NOMO-1 treated with DMSO at 0.1 percent for 48 hours (cell line): ENCODE data around the gene VGLL4.
"Not testable (repeated sequence)": the region's sequence is repeated elsewhere in the genome, so short reads cannot be mapped to it uniquely, and the experiment has no call there.

Experiments used
- DNase-seq: peaks from one replicate; lab custom pipeline; 2025; ENCODE audit not compliant: unreplicated experiment; lab: John Stamatoyannopoulos, UW

The VGLL4 gene

GRCh38 chr3:11535243-11535960 lies 108.3 kb downstream of the VGLL4 start:
- DNase-seq, result no peak

- DNase-seq, result no peak
Observed at GRCh38 chr3:11534793-11535101, 109.0 kb downstream of the VGLL4 start.

DNA sequence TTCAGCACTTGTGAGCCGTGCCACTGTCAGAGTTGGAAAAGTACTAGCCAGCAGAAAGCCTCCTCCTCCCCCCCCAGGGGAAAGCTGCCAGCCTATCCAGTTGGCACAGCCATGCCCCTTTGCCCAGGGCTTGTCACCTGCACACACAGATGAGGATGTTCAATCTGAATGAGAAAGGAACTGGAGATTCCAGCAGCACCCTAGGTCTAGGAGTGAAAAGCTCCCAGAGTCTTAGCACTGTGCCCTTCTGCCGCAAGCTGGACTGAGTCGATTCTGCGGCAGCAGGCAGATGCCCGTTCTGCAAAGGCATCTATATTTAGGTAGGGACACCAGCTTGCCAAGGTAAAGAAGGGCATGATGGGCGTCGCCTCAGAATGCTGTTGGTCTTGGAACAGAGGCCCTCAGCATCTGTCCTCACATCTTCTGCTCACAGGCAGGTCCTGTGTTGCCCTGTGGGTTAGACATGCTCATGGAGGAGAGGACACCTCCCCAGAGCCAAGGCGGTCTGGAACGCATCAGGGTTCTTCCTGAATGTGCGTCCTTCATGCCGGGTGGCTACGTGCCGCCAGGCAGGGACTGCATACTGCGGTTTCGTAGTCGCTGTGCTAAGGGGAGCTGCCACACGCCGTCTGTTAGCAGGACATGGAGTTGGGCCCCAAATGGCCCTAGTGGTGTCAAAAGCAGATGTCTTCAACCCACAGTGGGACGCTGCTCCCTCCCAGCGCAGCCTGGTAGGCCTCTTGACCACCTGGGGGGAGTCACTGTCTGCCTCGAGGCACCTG lies 109.5 kb downstream of the VGLL4 start:
- no peak for DNase-seq

GRCh38 chr3:11532931-11533391 lies 110.8 kb downstream of the VGLL4 start:
- no peak for DNase-seq

DNA sequence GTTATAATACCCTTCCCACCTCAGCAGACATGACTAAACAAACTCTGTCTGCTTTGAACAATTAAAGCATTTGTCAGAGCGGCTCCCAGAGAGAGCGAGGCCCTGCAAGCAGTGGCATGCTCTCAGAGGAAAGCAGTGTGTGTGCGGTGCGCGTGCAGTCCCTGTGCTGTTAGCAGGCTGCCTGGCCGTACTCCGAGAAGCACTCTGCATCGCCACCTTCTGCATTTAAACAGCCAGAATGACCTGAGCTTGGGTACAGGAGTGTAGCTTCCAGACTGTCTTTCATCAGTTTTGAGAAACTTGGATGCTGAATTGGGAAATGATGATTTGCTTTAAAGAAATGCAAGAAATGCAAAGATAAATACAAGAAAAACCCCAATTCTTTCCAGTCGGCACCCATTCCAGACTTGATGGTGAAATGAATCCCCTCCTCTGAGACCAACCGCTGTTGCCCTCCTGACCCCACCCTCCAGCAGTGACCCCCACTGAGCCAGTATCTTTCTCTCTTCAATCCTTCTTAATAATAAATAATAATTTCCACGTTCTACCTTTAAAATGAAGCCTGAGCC lies 113.5 kb downstream of the VGLL4 start:
- DNase-seq, result no peak

GRCh38 chr3:11529281-11529680 lies 114.4 kb downstream of the VGLL4 start:
- DNase-seq, result no peak

DNA sequence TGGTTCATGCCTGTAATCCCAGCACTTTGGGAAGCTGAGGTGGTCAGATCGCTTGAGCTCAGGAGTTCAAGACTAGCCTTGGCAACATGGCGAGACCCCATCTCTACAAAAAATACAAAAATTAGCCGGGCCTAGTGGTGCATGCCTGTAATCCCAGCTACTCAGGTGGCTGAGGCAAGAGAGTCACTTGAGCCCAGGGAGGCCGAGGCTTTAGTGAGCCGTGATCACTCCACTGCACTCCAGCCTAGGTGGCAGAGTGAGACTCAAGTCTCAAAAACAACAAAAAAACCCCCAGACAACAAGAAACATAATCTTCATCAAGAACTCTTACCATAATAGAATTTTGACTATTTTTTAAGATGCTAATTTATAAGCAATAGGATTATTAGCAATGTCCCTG lies 117.6 kb downstream of the VGLL4 start:
- DNase-seq, result not testable (repeated sequence)

GRCh38 chr3:11523572-11524101 lies 120.1 kb downstream of the VGLL4 start:
- no peak for DNase-seq

DNA sequence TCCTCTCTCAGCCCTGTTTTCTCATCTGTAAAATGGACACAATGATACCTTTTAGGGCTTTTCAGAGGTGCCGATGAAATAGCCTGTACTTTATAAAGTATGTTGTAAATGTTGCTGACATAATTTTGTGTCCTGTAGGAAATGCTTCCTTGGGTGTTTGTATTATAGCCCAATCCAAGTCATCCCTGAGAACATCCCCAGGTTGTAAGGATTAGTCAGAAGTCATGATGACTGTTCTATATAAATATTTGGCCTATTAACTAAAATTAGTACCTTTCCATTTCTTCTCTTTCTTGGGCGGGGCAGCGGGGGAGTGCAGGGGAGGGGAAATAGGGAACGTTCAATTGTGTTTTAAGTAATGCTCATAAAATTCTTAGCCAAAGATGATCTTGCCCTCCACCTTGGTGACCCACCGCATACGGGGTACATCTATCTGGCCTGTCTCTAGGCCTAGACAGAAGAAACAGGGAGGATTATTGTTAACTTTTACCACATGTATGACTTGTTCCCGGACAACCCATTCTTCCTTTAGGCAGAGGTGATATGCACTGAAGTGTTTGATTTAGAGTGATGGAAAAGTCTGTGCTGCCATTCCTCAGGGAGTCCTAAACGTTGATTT lies 120.7 kb downstream of the VGLL4 start:
- no peak for DNase-seq

DNA sequence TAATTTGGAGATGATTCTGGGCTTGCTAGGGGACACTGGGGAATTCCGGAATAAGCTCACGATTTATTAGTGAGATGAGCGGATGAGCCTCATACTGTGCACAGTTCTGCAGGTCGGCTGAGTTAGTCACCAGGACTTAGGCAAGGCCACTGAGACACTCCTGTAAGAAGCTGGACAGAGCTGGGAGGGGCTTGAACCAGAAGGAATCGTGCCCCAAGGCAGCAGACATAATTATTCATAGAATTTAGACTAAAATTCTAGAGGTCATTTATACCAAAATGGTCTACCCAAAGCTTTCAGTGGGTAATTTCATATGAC lies 121.4 kb downstream of the VGLL4 start:
- no peak for DNase-seq

GRCh38 chr3:11521167-11521566 lies 122.5 kb downstream of the VGLL4 start:
- no peak for DNase-seq

- DNase-seq, result no peak
Observed at GRCh38 chr3:11517601-11518000, 126.1 kb downstream of the VGLL4 start.

DNA sequence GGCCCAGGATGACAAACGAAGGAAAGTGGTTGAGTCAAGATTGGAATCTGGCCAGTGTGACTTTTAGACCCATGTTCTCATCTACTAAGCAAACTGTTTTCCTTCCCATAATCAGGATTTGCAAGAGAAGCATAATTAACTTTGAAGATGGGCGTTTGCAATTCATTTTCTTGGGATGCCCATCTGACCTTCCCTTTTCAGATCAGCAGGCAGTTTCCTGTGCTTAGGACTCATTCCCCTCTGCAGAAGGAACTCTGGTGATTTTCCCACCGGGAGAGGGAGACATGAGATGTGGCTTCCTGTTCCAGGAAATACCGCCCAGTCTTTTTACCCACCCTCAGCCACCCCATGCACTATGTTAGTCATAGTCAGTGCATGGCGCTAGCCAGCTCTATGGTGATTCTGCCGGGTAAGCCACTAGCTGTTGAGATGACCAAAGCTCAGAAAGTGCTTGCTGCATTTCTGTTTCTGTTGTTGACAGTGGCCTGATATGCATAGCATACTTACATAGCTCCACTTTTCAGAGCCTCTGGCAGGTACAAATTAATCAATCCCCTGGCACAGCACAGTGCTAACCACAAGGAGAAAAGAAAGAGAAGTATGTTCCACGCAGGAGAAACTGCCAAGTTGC lies 129.4 kb downstream of the VGLL4 start:
- DNase-seq, result no peak

DNA sequence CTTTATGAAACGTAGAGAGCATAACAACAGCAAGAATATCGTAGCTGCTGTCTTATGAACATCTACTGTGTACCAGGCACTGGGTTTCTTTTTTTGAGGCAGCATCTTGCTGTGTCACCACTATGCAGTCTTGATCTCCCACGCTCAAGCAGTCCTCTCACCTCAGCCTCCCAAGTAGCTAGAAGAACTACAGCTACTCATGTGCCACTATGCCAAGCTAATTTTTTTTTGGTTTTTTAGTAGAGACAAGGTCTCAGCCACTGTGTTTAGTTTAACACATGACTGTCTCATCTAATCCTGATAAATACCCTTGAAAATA lies 129.9 kb downstream of the VGLL4 start:
- DNase-seq, result no peak

DNA sequence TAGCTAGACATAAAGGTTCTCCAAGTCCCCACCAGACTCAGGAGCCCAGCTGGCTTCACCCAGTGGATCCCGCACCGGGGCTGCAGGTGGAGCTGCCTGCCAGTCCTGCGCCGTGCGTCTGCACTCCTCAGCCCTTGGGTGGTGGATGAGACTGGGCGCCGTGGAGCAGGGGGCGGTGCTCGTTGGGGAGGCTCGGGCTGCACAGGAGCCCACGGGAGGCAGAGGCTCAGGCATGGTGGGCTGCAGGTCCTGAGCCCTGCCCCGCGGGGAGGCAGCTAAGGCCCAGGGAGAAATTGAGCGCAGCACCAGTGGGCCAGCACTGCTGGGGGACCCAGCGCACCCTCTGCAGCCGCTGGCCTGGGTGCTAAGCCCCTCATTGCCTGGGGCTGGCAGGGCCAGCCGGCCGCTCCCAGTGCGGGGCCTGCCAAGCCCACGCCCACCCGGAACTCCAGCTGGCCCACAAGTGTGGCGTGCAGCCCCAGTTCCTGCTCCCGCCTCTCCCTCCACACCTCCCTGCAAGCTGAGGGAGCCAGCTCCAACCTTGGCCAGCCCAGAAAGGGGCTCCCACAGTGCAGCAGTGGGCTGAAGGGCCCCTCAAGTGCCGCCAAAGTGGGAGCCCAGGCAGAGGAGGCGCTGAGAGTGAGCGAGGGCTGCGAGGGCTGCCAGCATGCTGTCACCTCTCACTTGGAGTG lies 130.4 kb downstream of the VGLL4 start:
- DNase-seq, result not testable (repeated sequence)

GRCh38 chr3:11511606-11512005 lies 132.1 kb downstream of the VGLL4 start:
- DNase-seq, result not testable (repeated sequence)

DNA sequence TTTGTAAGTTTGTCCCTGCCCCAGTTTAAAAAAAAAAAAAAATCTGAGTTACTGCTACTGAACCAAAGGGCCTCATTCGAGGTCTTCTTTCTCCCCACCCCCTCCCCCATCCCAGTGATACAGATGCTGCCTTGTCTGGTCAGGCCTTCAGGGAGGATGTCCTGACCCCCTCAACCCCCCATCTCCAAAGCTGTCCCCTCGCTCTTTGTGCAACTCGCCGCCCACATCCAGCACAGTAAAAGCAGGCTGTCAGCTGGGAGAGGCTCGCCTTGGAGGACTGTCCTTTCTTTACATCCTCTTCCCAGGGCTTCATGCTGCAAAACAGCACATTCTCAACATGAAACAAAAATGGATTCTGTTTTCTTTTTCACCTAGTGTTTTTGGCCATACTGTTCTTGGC lies 133.4 kb downstream of the VGLL4 start:
- DNase-seq, result no peak

GRCh38 chr3:11510001-11510340 lies 133.7 kb downstream of the VGLL4 start:
- DNase-seq, result no peak

- DNase-seq, result no peak
Observed at GRCh38 chr3:11509173-11510000, 134.3 kb downstream of the VGLL4 start.
